ENCODE measurements around the gene CNOT2. TPM values are rescaled to one million over a fixed set of nuclear protein-coding genes. Genes with fewer than 3 reads are reported as not detected.

CNOT2 gene
- total RNA-seq, 1 experiment from 2014 or later: 64.7 TPM

DNA sequence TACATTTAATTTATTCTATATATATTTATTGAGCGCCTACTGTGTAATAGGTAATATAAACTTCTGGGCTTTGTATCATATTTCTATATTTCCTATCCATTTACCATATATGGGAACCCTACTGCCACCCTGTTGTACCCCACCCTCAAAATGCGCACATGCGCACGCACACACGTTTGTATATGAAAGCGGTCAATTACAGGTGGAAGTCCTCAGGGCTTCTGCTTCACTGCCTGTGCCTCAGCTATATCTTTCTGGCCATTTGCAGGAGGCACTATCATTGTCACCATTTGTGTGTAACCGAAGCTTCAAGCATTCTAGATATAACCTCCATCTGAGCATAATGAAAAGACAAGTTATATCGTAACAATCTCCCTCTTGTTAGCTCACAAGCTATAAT is 91.5 kb downstream of the CNOT2 start:
- H3K27ac Mint-ChIP-seq: peak overlapping the region; percentile 66
- peaks cover 50% of the 10 kb centered on the region for H3K4me1 Mint-ChIP-seq
- TF ChIP-seq, protein P1, sequence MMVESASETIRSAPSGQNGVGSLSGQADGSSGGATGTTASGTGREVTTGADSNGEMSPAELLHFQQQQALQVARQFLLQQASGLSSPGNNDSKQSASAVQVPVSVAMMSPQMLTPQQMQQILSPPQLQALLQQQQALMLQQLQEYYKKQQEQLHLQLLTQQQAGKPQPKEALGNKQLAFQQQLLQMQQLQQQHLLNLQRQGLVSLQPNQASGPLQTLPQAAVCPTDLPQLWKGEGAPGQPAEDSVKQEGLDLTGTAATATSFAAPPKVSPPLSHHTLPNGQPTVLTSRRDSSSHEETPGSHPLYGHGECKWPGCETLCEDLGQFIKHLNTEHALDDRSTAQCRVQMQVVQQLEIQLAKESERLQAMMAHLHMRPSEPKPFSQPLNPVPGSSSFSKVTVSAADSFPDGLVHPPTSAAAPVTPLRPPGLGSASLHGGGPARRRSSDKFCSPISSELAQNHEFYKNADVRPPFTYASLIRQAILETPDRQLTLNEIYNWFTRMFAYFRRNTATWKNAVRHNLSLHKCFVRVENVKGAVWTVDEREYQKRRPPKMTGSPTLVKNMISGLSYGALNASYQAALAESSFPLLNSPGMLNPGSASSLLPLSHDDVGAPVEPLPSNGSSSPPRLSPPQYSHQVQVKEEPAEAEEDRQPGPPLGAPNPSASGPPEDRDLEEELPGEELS (CRISPR knock-in tag; IDR thresholded peaks at IDR 0.05): peak; percentile 27; the same call in 1 of the 2 replicates
- TF ChIP-seq IRF2 (CRISPR knock-in tag; IDR thresholded peaks at IDR 0.05; ENCODE audit: borderline replicate concordance, low read depth): no peak
- peaks cover 17% of the 10 kb centered on the region for H3K36me3 Mint-ChIP-seq
- no peaks in the 10 kb centered on the region for H3K27me3 Mint-ChIP-seq (ENCODE audit: low read depth)
- ATAC-seq (no peak; the same call in 1 of the 2 replicates), DNase-seq (ENCODE audit: low spot score) (no peak)
- no peak overlapping the region for H3K4me3 Mint-ChIP-seq
- ChIA-PET POLR2A (interaction anchor here (0.6 kb wide), 1 partner anchor 50 kb away, joined by 4 read pairs; no protein-coding TSS in a partner anchor), CTCF (interaction anchor here (1.0 kb wide), 1 partner anchor 455 kb away, joined by 3 read pairs; no protein-coding TSS in a partner anchor)
- H3K9me3 Mint-ChIP-seq: no peaks in the 10 kb centered on the region

DNA sequence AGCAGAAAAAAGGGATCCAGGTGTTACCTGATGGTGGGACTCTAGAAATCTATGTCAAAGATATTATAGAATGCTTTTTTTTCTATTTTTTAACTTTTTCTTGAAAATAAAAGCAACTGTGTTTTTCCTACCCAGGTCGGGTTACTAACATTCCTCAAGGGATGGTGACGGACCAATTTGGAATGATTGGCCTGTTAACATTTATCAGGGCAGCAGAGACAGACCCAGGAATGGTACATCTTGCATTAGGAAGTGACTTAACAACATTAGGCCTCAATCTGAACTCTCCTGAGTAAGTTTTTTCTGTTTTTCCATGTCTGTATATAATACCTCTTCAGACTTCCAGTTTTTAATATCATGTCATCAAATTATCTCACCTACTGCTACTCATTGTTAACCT is 95.3 kb downstream of the CNOT2 start:
- no peak overlapping the region for H3K27ac Mint-ChIP-seq
- no peaks in the 10 kb centered on the region for H3K27me3 Mint-ChIP-seq (ENCODE audit: low read depth)
- TF ChIP-seq E2F5 (CRISPR knock-in tag; IDR thresholded peaks at IDR 0.05) (no peak), FOXK1 (CRISPR knock-in tag; IDR thresholded peaks at IDR 0.05) (no peak), NR2C2 (CRISPR knock-in tag; IDR thresholded peaks at IDR 0.05) (no peak), RORB (CRISPR knock-in tag; IDR thresholded peaks at IDR 0.05) (no peak), OVOL2 (CRISPR knock-in tag; IDR thresholded peaks at IDR 0.05; ENCODE audit: borderline replicate concordance) (no peak), RELA (CRISPR knock-in tag; IDR thresholded peaks at IDR 0.05; ENCODE audit: borderline replicate concordance) (no peak), ESRRA (CRISPR knock-in tag; IDR thresholded peaks at IDR 0.05; ENCODE audit: borderline replicate concordance) (no peak)
- TF ChIP-seq, protein P2, sequence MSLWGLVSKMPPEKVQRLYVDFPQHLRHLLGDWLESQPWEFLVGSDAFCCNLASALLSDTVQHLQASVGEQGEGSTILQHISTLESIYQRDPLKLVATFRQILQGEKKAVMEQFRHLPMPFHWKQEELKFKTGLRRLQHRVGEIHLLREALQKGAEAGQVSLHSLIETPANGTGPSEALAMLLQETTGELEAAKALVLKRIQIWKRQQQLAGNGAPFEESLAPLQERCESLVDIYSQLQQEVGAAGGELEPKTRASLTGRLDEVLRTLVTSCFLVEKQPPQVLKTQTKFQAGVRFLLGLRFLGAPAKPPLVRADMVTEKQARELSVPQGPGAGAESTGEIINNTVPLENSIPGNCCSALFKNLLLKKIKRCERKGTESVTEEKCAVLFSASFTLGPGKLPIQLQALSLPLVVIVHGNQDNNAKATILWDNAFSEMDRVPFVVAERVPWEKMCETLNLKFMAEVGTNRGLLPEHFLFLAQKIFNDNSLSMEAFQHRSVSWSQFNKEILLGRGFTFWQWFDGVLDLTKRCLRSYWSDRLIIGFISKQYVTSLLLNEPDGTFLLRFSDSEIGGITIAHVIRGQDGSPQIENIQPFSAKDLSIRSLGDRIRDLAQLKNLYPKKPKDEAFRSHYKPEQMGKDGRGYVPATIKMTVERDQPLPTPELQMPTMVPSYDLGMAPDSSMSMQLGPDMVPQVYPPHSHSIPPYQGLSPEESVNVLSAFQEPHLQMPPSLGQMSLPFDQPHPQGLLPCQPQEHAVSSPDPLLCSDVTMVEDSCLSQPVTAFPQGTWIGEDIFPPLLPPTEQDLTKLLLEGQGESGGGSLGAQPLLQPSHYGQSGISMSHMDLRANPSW (CRISPR knock-in tag; conservative IDR thresholded peaks at IDR 0.05; ENCODE audit: low read depth): no peak
- TF ChIP-seq, protein P3, sequence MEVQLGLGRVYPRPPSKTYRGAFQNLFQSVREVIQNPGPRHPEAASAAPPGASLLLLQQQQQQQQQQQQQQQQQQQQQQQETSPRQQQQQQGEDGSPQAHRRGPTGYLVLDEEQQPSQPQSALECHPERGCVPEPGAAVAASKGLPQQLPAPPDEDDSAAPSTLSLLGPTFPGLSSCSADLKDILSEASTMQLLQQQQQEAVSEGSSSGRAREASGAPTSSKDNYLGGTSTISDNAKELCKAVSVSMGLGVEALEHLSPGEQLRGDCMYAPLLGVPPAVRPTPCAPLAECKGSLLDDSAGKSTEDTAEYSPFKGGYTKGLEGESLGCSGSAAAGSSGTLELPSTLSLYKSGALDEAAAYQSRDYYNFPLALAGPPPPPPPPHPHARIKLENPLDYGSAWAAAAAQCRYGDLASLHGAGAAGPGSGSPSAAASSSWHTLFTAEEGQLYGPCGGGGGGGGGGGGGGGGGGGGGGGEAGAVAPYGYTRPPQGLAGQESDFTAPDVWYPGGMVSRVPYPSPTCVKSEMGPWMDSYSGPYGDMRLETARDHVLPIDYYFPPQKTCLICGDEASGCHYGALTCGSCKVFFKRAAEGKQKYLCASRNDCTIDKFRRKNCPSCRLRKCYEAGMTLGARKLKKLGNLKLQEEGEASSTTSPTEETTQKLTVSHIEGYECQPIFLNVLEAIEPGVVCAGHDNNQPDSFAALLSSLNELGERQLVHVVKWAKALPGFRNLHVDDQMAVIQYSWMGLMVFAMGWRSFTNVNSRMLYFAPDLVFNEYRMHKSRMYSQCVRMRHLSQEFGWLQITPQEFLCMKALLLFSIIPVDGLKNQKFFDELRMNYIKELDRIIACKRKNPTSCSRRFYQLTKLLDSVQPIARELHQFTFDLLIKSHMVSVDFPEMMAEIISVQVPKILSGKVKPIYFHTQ (CRISPR knock-in tag; IDR thresholded peaks at IDR 0.05): no peak
- TF ChIP-seq, protein P4, sequence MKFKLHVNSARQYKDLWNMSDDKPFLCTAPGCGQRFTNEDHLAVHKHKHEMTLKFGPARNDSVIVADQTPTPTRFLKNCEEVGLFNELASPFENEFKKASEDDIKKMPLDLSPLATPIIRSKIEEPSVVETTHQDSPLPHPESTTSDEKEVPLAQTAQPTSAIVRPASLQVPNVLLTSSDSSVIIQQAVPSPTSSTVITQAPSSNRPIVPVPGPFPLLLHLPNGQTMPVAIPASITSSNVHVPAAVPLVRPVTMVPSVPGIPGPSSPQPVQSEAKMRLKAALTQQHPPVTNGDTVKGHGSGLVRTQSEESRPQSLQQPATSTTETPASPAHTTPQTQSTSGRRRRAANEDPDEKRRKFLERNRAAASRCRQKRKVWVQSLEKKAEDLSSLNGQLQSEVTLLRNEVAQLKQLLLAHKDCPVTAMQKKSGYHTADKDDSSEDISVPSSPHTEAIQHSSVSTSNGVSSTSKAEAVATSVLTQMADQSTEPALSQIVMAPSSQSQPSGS (CRISPR knock-in tag; IDR thresholded peaks at IDR 0.05; ENCODE audit: borderline replicate concordance, low read depth): no peak
- no peak for ATAC-seq
- no peak overlapping the region for H3K4me3 Mint-ChIP-seq
- no peak for DNase-seq (ENCODE audit: low spot score)
- POLR2A ChIA-PET: no interaction called here
- peaks cover 17% of the 10 kb centered on the region for H3K4me1 Mint-ChIP-seq
- CTCF ChIA-PET: no interaction called here
- no peaks in the 10 kb centered on the region for H3K9me3 Mint-ChIP-seq
- H3K36me3 Mint-ChIP-seq: peaks cover 49% of the 10 kb centered on the region
